Left renal pelvis (tissue), 4 donors: ENCODE results near the gene FAM13B. TPM values are rescaled to one million over a fixed set of nuclear protein-coding genes. Genes with fewer than 3 reads are reported as not detected.
"Not testable (repeated sequence)": the region's sequence is repeated elsewhere in the genome, so short reads cannot be mapped to it uniquely, and the experiment has no call there.

ENCODE experiments used
- DNase-seq, 4 donors: peaks; one replicate each; pipeline ENCODE4 v3.0.0-alpha.2; 2013; ENCODE audit warnings: low read depth in 4 of 4, low spot score in 3 of 4
- polyA plus RNA-seq, 4 donors: library from polyadenylated mRNA; unstranded; fragments of 120-200 nt; gene quantifications; one replicate each; pipeline ENCODE4 v1.2.1, GENCODE V29; 2013; ENCODE audit not compliant: insufficient read length in 4 of 4

FAM13B gene
- polyA plus RNA-seq, 4 donors, result 34.4 to 58.7 (median 55.7) TPM

- peak; percentile 61 to 71 (median 70) for DNase-seq
These were observed 3.0 kb upstream of the FAM13B start for GRCh38 chr5:138035605-138036537.

DNA sequence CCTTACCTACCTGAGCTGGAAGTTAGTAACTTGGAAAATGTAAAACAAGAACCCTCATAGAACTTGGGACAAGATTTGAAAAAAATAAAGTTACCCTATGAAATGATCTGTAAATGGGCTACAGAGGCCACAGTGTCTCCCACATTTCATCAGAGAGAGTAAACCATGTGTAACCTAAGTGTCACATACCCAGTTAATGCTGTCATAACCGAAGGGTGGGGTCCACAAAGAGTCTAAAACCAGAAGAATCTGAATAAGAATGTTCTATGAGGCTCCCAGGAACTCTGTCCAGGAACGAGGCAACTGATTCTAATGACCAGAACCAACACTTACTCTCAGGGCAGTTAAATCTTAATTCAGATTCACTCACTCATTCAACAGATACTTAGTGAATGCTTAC, 1.0 kb upstream of the FAM13B start:
- no peak for DNase-seq

- DNase-seq, result no peak
These were observed 518 bp upstream of the FAM13B start for GRCh38 chr5:138033386-138033808.

DNA sequence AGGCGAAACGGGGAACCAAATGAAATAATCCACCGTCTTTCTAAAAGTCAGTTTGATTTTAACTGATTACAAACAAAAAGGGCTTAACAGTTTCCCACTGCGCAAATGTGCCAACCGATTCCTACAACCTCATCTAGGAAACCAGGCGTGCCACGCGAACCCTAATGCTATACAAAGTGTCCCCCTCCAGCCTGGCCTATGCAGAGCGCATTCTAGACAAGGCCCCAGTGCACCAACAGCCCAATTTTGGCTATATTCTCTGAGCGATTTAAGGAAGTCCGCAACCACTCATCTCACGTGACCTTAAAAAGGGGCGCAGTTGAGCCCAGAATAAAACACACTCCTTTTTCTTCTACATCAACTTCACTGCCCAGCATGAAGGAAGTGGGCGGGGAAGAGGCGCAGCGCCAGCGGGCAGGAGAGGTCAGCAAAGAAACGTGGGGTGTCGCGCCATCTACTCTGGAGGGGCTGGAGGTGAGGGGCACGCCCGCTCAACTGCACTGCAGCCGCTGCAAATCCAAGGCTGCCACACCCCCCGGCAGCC, 779 bp downstream of the FAM13B start:
- DNase-seq, result peak in 2 of 4 donors; percentile 10 to 38

GRCh38 chr5:138029944-138030343, 2.9 kb downstream of the FAM13B start:
- DNase-seq, result no peak

- no peak for DNase-seq
These were observed 3.4 kb downstream of the FAM13B start for GRCh38 chr5:138029501-138029900.

DNA sequence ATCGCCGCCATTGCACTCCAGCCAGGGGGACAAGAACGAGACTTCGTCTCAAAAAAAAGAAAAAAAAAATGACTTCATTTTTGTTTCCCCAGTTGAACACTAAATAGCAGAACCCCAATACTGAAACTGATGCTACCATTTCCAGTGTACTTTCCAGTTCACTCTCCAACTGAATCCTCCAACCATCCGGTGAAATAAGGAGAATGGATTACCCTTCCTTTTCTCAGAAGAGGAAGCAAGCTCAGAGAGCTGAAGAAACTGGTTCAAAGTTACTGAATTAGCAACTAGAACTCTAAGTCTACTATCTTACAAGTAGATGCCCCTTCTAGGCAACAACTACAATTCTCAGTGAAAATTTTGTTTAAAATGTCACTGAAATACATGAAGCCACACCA, 3.9 kb downstream of the FAM13B start:
- DNase-seq, result no peak

DNA sequence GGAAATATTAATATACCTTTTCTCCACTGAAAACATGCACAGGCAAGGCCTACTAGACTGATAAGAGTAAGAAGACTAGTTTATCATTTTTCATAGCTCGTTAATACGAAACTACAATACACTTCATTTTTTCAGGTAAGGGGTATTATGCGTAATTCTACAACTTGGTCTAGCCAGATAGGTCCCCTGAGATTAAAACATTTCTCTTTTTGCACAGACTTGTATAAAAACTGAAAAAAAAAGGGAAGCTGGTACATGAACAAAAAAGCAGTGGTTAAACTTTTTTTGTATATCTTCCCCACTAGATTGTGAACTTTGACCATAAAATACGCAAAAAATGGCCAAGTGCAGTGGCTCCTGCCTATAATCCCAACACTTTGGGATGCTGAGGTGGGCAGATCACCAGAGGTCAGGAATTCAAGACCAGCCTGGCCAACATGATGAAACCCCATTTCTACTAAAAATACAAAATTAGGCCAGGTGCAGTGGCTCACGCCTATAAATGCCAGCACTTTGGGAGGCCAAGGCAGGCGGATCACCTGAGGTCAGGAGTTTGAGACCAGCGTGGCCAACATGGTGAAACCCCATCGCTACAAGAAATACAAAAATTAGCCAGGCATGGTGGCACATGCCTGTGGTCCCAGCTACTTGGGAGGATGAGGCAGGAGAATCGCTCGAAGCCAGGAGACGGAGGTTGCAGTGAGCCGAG, 4.5 kb downstream of the FAM13B start:
- DNase-seq, result not testable (repeated sequence)

DNA sequence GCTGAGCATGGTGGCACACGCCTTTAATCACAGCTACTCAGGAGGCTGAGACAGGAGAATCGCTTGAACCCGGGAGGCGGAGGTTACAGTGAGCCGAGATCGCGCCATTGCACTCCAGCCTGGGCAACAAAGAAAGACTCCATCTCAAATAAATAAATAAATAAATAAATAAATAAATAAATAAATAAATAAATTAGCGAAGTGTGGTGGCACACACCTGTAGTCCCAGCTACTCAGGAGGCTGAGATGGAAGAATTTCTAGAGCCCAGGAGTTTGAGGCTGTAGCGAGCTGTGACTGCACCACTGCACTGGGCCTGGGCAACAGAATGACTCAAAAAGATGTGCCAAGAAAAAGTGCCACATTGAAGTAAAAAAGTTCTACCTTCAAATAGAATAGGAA, 6.1 kb downstream of the FAM13B start:
- not testable (repeated sequence) for DNase-seq

- no peak for DNase-seq
These were observed 7.6 kb downstream of the FAM13B start for GRCh38 chr5:138025285-138025684.

GRCh38 chr5:138024117-138024516, 8.8 kb downstream of the FAM13B start:
- DNase-seq, result no peak

GRCh38 chr5:138022912-138023311, 10.0 kb downstream of the FAM13B start:
- no peak for DNase-seq

DNA sequence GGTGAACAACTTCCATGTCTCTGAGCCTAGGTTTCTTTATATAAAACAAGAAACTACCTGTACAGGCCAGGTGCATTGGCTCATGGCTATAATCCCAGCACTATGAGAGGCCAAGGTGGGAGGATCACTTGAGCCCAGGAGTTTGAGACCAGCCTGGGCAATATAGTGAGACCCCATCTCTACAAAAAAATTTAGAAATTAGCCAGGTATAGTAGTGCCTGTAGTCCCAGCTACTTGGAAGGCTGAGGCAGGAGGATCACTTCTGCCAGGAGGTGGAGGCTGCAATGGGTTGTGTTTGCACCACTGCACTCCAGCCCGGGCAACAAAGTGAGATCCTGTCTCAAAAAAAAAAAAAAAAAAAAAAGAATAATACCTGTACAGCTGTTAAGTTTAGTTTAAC, 11.1 kb downstream of the FAM13B start:
- DNase-seq, result no peak

GRCh38 chr5:138018849-138019248, 14.0 kb downstream of the FAM13B start:
- DNase-seq, result no peak

DNA sequence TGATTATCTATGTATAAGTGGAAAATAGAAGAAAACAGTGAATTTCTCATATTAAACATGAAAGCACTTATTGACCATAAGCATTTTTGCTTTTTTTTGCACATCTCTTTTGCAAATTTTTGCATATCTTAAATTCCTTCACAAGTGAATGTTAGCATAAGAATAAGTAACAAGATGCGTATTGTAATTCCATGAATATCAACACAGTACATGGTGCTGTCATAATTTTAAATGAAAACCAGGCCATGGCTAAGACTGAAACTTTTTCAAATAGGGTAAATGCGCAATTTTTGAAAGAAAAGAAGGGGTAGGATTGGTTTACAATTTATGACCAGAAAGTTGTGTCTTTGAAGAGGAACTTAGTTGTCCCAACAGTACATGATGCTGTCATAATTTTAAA, 17.0 kb downstream of the FAM13B start:
- DNase-seq, result no peak

DNA sequence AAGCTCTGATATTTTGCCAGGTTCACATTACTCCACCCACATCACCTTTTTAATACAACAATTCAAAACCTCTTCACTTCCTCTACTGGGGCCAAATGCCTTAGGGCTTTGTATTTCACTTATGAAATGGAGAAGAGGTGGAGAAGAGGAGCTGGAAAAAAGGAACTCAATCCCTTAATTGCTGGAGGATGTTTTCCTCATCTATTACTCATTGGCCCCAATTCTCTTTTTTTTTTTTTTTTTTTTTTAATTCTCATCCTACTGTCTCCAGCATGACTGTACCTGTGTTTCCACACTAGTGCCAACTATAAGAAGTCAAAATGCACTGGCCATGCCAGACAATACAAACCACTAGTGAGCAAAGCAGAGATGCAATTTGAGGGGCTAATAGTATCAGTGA, 20.9 kb downstream of the FAM13B start:
- DNase-seq, result no peak

- DNase-seq, result no peak
These were observed 32.7 kb downstream of the FAM13B start for GRCh38 chr5:138000102-138000723.

GRCh38 chr5:137997726-137998213, 35.1 kb downstream of the FAM13B start:
- no peak for DNase-seq

DNA sequence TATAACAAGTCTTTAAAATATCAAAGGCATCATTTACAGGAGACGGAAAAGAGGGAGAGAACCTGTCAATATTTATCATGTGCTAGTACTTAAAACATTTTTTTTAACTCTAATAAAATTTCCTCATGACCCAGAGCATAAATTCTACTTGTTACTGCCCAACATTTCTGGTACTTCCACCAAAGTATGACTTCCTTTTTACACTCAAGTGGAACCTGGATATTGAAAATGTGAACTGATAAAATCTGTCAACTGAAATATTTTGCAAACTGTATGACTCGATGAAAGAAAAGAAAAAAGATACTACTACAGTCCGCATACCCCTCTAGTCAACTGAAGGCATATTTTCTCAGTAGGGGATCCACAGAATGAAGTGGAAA, 37.1 kb downstream of the FAM13B start:
- no peak for DNase-seq

- no peak for DNase-seq
These were observed 37.7 kb downstream of the FAM13B start for GRCh38 chr5:137995077-137995748.
